ENCODE measurements around the gene FAM107B.
"Not testable (repeated sequence)": the region's sequence is repeated elsewhere in the genome, so short reads cannot be mapped to it uniquely, and the experiment has no call there.

The FAM107B gene

DNA sequence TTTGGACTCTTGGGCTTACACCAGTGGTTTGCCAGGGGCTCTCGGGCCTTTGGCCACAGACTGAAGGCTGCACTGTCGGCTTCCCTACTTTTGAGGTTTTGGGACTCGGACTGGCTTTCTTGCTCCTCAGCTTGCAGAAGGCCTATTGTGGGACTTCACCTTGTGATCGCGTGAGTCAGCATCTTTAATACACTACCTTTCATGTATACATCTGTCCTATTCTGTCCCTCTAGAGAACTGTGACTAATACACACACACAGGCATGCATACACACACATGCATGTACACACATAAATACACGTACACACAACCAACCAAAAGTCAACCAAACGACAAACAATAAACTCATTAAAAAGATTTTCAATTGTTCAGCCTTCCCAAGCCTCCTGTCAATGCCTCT lies 86.5 kb downstream of the FAM107B start:
- not testable (repeated sequence) for DNase-seq

DNA sequence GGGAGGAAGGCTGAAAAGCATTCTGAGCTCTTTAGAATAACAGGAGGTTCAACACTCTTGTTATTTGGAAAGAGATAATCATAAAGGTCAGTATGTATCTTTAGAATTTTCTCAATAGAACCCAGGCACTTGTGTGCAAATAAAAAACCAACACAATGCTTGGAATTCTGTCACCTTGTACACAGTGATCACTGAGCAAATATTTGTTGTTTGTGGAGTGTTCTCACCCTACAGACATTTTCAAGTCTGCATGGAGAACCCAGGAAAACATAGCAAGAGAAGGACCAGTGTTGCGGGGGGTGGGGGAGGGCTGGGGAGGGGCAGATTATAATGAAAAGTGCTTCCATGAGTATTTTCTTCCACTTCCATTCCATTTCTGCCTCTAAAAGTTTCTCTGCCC lies 87.4 kb downstream of the FAM107B start:
- no peak for DNase-seq

DNA sequence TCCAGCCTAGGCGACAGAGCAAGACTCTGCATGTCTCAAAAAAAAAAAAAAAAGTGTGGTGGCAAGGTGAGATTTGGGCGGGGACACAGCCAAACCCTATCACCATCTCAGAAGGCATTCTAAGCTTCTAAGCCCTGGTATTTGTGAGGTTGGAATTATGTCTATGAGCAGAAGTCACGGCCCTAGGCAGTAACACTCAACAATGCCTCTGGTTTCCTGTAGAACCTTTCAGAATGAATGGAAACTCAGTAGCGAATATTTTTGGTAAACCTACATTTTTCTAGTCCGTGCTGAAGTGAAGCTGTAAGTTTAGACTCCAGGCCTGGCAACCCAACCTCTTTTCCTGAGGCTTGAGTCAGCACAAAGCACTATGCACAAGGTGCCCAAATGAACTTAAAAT lies 88.3 kb downstream of the FAM107B start:
- DNase-seq = no peak

DNA sequence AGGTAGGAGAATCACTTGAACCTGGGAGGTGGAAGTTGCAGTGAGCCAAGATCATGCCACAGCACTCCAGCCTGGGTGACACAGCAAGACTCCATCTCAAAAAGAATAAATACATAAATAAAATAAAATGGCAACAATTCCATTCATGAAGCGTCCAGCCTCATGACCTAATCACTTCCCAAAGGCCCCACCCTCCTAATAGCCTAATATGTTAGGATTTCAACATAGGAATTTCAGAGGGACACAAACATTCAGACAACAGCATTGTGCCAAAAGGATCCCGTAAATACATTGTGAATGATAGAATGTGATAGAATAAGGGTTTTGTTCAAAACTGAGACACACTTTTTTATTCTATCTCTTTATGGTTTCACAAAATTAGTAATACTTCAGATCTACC lies 90.3 kb downstream of the FAM107B start:
- no peak for DNase-seq

DNA sequence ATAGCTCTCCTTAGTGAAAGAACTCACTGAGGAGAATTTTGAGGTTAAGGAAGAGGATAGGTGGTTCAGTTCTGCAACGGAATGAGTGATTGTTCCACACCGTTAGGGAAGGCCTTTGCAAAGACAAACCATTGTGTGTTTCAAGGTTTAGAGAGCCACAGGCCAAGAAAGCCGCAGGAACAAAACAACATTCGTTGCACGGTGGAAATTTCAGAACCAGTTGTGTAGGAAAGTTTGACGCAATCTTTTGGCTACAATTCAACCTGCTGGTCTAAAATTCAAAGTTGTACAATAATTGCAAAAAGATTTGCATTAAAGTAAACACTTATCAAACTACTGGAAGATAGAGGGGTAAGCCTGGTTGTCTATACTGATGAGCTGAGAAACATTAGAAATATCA lies 91.4 kb downstream of the FAM107B start:
- DNase-seq = no peak

DNA sequence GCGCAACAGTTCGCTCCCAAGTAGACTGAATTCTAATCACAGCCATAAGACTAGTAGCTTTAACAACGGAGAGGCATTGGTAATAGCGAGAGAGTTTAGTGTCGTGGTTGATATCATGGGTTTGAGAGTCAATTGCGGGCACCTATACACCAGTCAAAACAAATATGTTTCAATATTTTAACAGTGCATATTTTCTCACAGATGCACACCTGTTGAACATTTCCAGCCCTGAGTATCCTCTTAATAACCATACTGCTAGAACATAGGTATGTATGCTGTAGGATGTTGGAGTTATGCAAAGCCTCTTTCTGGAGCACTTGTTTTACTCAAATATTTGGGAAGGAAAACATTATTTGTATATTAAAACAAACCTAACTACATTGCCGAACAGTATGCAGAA lies 92.9 kb downstream of the FAM107B start:
- no peak for DNase-seq

DNA sequence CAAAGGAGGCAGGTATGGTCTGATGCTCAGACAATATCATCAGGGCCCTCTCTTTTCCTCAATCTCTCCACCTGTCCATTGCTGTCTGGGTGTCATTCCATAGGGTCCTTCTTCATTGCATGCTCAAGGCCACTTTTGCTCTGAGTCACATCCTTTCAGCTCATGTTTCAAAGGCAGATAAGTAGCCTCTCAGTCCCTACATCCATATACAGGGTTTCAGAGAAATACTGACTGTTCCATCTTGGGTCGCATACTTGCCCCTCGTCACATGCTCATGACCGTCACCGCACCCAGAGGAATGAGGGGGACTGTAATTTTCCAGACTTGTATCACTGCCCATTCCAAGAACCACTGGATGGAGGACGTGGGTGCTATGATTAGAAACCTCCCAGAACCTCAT lies 93.4 kb downstream of the FAM107B start:
- no peak for DNase-seq

DNA sequence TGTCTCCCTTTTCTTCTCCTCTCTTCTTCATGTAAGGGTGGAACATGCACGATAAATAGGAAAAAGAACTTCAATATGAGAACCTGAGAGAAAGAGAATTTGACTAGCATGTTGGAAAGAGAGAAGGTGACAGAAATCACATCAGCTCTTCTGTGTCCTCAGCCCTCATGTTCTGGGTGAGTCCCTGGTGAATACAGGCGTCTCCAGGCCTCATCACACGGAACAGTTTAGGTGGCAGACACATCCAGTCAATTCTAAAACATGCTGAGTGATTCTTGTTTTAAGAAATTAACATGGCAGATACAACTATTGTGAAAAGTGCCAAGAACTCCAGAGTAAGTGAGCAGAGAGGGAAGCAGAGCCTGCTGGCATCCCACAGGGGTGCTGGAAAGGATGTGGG lies 96.1 kb downstream of the FAM107B start:
- no peak for DNase-seq

DNA sequence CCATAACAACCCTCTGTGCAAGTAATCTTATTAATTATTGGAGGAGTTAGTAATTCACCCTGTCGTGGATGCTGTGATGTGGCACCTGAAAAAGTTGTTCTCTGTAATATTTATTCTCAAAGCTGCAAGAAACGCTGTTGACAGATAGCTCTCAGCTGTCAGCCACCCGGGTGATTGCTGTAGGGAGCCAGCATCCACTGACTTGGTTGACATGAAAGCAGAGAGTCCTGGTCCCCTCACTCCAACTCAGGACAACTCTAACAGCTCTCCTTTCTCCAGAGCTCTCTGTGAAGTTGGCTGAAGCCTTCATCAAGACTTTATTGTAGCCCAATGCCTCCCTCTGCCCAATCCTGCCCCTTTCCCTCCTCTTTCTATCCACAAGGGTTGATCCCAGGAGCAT lies 98.0 kb downstream of the FAM107B start:
- DNase-seq = no peak

DNA sequence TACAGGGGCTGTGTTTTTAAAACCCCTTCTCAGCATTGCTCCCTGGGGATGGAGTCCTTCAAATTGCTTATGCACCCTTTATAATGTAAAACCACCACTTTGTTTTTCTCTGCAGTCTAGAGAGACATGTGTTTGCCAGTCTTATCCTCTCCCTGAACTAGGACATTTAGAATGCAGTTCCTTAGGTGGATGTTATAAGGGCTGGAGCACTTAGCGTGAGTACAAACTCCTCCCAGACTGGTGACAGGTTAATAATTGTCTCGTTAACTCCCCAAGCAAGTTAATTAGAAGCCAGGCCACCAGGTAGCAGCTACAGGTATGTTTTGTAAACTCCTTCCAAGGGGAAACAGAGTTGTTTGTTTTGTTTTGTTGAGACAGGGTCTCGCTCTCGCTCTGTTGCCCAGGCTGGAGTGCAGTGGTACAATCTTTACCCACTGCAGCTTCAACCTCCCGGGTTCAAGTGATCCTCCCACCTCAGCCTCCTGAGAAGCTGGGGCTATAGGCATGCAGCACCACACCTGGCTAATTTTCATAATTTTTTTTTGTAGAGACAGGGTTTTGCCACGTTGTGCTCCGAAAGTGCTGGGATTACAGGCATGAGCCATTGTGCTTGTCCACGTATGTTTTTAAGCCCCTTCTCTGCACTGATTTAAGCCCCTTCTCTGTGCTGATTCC lies 100.2 kb downstream of the FAM107B start:
- no peak for DNase-seq

DNA sequence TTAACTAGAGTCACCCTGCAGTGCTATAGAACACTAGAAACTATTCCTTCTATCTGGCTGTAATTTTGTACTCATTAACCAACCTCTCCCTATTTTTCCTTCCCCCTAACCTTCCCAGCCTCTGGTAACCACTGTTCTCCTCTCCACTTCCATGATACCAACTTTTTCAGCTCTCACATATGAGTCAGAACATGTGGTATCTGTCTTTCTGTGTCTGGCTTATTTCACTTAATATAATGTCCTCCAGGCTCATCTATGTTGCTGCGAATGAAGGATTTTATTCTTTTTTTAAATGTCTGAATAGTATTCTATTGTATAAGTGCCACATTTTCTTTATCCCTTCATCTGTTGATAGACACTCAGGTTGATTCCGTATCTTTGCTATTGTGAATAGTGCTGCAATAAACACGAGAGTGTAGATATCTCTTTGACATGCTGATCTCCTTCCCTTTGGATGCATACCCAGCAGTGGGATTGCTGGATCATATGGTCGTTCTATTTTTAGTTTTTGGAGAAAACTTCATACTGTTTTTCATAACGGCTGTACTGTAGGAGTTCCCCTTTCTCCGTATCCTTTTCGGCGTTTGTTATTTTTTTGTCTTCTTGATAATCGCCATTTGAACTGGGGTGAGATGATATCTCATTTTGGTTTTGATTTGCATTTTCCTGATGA lies 101.4 kb downstream of the FAM107B start:
- DNase-seq = no peak

DNA sequence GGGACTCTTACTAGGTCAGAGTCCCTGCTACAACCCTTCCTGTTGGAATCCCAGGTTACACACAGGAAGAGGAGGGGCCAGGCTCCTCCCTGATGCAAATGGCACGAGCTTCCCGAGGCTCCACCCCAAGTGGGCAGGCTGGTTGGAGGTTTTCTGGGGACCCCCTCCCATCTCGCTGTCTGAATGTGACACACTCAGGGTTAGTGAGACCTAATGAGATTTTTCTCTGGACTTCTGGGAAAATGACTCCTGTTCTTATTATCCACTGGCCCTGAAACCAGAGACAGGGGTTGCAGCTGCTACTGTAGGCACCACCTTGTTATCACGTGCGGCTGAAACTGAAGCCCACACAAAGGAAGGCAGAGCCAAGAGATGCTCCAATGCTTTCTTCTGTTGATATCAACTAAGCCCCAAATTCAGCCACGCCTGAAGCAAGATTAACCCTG lies 103.3 kb downstream of the FAM107B start:
- no peak for DNase-seq

DNA sequence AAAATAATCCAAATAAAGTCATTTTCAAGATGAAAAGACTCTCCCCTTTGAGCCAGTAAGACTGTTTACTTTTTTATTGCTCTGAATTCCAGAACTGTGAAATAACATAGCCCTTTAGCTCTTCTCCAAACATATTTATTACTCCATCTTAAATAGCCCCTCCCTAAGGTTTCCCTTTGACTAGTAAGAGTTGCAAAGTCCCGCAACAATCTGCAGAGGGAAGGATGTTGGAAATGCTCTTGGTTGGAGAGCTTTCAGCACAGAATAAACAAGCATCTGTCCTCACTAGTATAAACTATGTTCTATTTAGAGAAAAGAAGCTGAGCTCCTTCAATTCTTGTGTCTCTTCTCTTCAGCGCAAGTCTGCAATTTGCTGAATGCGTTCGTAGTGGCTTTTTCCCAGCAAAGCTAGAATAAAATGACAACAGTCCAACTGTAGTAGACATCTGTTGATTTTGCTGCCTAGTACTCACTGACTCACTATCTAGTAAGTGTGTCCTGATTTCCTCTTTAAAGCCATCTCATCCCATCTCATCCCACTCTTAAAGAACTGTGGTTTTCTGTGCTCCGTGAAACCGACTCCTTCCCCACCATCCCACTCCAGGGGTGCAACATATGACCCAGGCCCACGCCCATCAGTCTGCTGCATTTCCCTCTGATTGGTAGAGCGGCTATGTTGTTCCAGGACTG lies 104.0 kb downstream of the FAM107B start:
- DNase-seq = no peak

DNA sequence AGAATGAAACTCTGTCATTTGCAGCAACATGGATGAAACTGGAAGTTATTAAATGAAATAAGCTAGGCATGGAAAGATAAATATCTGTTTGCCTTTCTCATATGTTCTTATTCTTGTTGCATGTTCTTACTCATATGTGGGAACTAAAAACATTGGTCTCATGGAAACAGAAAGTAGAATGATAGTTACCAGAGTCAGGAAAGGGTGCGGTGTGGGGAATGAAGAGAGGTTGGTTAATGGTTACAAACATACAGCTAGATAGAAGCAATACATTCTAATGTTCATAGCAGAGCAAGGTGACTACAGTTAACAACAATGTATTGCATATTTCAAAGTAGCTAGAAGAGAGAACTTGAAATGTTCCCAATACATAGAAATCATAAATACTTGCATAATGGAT lies 105.1 kb downstream of the FAM107B start:
- no peak for DNase-seq

DNA sequence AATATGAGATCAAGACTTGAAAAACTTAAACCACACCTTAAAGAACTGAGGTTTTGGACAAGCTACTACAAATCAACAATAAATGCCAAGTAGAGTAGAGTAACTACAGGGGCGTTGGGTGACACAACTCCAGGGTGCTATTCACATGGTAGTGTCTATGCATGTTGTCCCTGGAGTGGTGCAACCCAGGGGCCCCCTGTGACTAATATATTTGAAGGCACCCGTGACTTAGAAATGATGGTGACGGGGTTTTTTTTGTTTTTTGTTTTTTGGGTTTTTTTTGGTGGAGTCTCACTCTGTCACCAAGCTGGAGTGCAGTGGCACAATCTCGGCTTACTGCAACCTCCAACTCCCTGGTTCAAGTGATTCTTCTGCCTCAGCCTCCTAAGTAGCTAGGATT lies 106.9 kb downstream of the FAM107B start:
- no peak for DNase-seq

DNA sequence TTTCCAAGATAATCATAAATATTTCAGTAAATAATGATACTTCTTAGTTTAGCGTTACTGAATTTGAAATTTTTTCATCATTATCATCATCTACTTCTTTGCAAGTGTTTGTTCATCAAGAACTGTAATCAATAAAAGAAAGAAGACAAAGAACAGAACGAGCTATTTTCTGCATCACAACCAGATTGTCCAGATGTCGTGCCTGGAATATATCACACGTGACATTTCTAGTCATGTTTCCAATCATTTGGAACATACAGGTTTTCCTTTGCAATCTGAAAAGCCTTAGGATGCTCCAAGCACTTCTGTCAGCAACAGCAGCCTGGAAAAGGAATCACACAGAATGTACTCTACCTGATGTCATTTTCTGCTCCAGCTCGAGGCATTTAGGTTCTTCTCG lies 107.4 kb downstream of the FAM107B start:
- no peak for DNase-seq

DNA sequence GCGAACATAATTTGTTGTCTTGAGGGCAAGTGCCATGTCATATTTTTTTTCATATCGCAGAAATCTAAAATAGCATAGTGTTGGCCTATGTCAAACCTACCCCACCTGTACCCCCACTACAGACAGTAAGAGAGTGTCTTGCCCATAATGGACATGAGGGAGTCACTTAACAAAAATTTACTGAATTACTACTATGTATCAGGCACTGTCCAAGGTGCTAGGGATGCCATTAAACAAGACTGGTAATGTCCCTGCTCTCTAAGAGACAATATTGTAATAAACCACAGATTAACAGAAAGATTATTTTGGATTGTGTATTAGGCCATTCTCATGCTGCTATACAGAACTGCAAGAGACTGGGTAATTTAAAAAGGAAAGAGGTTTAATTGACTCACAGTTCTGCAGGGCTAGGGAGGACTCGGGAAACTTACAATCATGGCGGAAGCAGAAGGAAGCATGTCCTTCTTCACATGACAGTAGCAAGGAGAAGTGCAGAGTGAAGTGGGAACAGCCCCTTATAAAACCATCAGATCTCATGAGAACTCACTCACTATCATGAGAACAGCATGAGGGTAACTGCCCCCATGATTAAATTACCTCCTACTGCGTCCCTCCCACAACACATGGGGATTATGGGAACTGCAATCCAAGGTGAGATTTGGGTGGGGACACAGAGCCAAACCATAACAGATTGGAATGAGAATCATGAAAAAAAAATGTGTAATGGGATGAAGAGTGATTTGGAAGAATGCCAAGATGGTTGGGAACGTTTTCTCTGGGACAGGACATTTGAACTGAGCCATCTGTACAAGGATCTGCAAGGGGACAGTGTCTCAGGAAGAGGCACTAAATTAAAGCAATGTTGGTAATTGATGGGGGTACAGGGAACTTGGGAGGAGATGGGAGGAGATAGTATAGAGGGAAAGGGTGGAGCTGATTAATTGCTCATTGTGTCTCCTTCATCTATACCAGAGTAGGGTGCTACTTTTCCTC lies 108.5 kb downstream of the FAM107B start:
- DNase-seq = peak; percentile 26

DNA sequence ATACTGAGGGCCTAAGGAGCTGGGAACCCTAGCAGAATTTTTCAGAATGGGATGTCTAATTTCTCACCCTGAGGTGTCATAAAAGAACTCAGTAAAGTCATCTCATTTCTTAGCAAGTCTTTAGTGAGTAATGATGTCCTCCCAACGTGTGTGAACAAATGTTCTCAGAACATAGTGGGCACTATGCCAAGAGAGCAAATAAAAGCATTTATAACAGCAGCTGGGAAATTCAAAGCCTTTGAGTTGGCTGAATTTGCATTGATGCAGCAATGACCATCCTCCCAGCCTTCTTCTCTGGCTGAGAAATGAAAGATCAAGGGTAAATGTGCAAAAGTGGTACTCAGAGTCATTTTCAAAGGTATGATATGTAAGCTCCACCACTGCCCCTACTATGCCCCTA lies 109.4 kb downstream of the FAM107B start:
- peak; percentile 20 for DNase-seq

DNA sequence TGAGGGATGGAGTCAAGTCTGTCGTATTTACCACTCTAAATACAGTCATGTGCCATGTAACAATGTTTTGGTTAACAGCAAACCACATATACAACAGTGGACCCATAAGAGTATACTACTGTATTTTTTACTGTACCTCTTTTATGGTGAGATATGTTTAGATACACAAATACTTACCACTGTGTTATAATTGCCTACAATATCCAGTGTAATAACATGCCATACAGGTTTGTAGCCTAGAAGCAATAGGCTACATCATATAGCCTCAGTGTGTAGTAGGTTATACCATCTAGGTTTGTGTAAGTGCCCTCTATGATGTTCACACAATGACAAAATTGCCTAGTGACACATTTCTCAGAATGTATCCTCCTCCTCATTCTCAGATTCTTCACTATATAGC lies 110.4 kb downstream of the FAM107B start:
- DNase-seq = no peak

DNA sequence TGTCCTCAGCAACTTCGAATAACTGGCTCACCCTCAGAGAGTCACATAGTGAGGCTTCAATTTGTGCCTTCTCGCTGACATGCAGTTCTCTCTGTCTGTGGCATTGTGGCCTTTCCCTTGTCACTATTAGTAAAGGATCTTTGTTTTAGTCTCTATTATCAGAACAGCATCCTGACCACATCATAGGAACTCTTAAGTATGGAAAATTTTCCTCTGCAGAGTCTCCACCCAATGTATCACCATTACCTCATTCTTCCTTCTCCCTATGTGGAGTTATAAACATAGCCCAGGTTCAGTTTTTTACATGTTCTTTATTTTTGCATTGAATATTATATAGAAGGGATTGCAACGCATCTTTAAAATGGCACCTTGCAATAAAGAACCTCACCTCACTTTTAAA lies 112.9 kb downstream of the FAM107B start:
- DNase-seq = no peak

DNA sequence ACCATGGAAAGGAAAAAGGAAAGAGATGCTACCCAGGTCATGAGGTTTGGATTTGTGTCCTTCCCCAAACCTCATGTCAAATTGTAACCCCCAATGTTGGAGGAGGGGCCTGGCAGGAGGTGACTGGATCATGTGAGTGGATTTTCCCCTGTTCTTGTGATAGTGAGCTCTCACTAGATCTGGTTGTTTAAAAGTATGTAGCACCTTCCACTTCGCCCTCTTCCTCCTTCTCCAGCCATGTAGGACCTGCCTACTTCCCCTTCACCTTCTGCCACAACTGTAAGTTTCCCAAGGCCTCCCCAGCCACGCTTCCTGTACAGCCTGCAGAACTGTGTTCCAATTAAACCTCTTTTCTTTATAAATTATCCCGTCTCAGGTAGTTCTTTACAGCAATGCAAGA lies 113.9 kb downstream of the FAM107B start:
- no peak for DNase-seq

DNA sequence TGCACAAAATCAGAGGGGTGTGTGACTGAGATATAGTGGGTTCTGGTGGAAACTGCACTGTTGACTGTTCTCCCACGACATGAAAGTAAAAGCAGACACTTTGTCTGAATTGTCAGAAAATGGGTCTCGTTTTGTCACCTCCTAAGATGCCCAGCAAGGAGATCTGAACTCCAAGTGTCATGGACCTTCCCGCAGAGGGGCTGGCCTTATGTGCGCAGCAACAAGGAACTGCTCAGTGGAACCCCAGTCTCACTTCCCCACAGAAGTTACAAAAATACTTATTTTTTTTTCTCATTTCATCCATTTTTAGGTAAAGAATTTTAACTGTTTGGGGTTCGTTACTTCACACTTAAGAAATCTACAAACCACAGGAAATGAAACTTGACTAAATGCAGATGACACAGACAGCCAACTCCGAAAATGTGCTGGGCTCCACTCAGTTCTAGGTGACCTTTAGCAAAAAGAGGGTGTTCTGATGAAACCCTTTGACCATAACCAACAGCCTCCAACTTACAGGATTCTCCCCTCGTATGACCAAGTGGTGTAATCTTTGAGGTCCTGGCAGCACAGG lies 115.0 kb downstream of the FAM107B start:
- DNase-seq = no peak

DNA sequence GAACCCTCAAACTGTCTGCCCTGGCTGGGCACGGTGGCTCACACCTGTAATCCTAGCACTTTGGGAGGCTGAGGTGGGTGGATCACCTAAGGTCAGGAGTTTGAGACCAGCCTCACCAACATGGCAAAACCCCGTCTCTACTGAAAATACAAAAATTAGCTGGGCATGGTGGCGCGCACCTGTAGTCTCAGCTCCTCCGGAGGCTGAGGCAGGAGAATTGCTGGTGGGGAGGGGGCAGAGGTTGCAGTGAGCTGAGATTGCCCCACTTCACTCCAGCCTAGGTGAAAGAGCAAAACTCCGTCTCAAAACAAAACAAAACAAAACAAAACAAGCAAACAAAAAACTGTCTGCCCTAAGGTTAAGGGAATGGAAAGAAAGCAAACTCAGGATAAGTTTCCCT lies 115.6 kb downstream of the FAM107B start:
- not testable (repeated sequence) for DNase-seq
